Fibroblast of gingiva (primary cell): ENCODE measurements around the gene GTF3A.
A peak's percentile ranks its signal among the peaks of the same experiment; 100 is the strongest.

Experiments used
- DNase-seq: peaks from one replicate; pipeline ENCODE4 v3.0.0-alpha.2; 2011; ENCODE audit warnings: low read depth

The GTF3A gene

GRCh38 chr13:27405546-27406134, 18.8 kb upstream of the GTF3A start:
- DNase-seq: no peak

GRCh38 chr13:27406178-27406939, 18.1 kb upstream of the GTF3A start:
- DNase-seq: peak; percentile 45

GRCh38 chr13:27408074-27408473, 16.3 kb upstream of the GTF3A start:
- DNase-seq: no peak

- DNase-seq: no peak
Measured at GRCh38 chr13:27409013-27409412, 15.4 kb upstream of the GTF3A start.

- DNase-seq: no peak
Measured at GRCh38 chr13:27411341-27411740, 13.1 kb upstream of the GTF3A start.

- no peak for DNase-seq
Measured at GRCh38 chr13:27415116-27415515, 9.3 kb upstream of the GTF3A start.

- no peak for DNase-seq
Measured at GRCh38 chr13:27419328-27419727, 5.1 kb upstream of the GTF3A start.

- DNase-seq: no peak
Measured at GRCh38 chr13:27421101-27421871, 3.1 kb upstream of the GTF3A start.

GRCh38 chr13:27423333-27423732, 1.1 kb upstream of the GTF3A start:
- DNase-seq: no peak

- no peak for DNase-seq
Measured at GRCh38 chr13:27425158-27425917, 919 bp downstream of the GTF3A start.

GRCh38 chr13:27425918-27426630, 1.7 kb downstream of the GTF3A start:
- DNase-seq: peak; percentile 73

- DNase-seq: no peak
Measured at GRCh38 chr13:27427641-27428040, 3.2 kb downstream of the GTF3A start.

GRCh38 chr13:27428160-27428559, 3.7 kb downstream of the GTF3A start:
- DNase-seq: no peak

GRCh38 chr13:27432180-27432579, 7.8 kb downstream of the GTF3A start:
- no peak for DNase-seq

- DNase-seq: no peak
Measured at GRCh38 chr13:27432611-27433210, 8.3 kb downstream of the GTF3A start.

- DNase-seq: no peak
Measured at GRCh38 chr13:27437126-27437525, 12.7 kb downstream of the GTF3A start.

GRCh38 chr13:27440408-27440807, 16.0 kb downstream of the GTF3A start:
- no peak for DNase-seq

GRCh38 chr13:27442071-27442647, 17.7 kb downstream of the GTF3A start:
- no peak for DNase-seq

- no peak for DNase-seq
Measured at GRCh38 chr13:27442797-27443196, 18.4 kb downstream of the GTF3A start.

GRCh38 chr13:27446986-27447583, 22.7 kb downstream of the GTF3A start:
- DNase-seq: no peak
